GM19324 (cell line): Measurements from ENCODE around the gene KRT33A.
"Not testable (repeated sequence)": the region's sequence is repeated elsewhere in the genome, so short reads cannot be mapped to it uniquely, and the experiment has no call there.

Source experiments
- ATAC-seq: cut with Tn5 transposase; IDR thresholded peaks from one replicate; pipeline ENCODE4 v1.9.1; 2021; ENCODE audit warnings: mild to moderate bottlenecking, moderate library complexity; ENCODE audit not compliant: unreplicated experiment, low FRiP score

Gene KRT33A

GRCh38 chr17:41366070-41366469 is 15.4 kb upstream of the KRT33A start:
- no peak for ATAC-seq

DNA sequence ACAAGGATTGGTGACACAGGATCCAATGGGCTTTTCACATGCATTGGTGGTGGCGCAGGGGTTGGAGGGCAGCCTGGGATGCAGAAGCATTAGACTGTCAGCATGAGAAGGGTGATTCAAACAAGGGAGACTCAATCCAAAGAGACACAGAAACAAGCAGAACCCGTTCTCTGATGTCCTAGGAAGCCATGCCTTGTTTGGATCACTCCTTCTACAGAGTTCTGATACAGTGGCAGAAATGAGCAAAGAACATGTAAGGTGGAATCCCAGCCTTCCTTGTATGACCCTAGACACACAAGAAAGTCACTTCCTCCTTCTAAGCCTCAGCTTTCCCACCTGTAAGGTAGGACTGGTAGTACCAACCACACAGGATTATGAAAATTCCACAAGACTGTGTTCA is 13.3 kb upstream of the KRT33A start:
- no peak for ATAC-seq

- no peak for ATAC-seq
Observed at GRCh38 chr17:41360296-41360995, 9.8 kb upstream of the KRT33A start.

GRCh38 chr17:41354536-41354935 is 3.9 kb upstream of the KRT33A start:
- no peak for ATAC-seq

GRCh38 chr17:41352597-41353366 is 2.2 kb upstream of the KRT33A start:
- no peak for ATAC-seq

- no peak for ATAC-seq
Observed at GRCh38 chr17:41351177-41351576, 549 bp upstream of the KRT33A start.

GRCh38 chr17:41347869-41348760 is 2.5 kb downstream of the KRT33A start:
- no peak for ATAC-seq

DNA sequence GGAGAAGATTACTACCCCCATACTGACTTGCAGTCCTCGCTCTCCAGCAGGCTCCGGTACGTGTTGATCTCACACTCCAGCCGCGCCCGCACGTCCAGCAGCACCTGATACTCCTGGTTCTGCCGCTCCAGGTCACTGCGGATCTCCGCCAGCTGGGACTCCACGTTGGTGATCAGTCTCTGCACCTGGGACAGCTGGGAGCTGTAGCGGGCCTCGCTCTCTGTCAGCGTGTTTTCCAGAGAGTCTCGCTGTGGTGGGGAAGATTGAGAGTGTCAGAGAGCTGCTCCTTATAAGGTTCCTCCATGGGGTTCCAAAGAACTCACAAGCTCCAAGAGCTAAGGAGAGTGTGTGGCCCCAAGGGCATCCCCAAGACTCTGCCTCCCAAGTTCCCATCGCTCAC is 4.2 kb downstream of the KRT33A start:
- ATAC-seq, result not testable (repeated sequence)

- ATAC-seq, result no peak
Observed at GRCh38 chr17:41345992-41346391, 4.6 kb downstream of the KRT33A start.

DNA sequence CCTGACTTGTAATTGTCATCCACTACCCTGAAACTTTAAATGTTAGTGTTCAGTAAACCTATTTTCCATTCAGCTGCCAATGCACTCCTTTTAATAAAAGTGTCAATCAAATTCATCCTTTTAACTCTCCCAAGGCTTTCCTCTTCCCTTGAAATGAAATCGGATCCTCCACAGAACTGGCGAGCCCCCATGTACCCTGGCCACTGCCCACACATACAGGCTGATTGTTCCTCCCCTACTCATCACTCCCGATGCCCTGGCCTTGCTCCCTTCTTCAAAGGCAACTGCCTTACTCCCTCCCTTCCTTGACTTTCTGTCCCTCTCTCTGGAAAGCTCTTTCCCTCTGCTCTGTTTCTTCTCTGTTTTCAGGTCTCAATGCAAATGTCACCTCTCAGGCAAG is 7.6 kb downstream of the KRT33A start:
- ATAC-seq, result no peak

- no peak for ATAC-seq
Observed at GRCh38 chr17:41340934-41341861, 9.4 kb downstream of the KRT33A start.

GRCh38 chr17:41340494-41340893 is 10.1 kb downstream of the KRT33A start:
- ATAC-seq, result no peak

DNA sequence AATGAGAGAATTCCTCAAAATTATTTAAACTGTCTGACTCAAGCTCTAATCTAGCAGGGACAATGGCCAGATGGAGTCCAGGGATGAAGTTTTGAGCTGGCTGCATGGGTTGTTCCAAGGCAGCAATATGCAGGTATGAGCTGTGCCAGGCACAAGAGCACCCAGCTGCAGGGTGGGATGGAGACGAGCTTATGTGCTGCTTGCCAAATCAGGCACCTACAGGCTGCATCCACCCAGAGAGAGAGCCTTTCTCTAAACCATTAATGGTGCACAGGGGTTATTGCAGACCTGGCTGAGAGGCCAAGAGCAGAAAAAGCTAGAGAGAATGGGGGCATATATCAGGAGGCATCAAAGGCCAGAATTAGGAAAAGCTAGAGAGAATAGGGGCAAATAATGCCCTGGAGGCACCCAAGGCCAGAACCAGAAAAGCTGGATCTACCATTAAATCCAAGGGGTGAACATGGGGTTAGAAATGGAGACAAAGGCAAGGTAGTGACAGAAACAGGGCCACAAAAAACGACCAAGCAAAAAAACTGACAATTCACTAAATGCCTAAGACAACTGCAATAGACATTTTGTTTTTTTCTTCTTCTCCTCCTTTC is 11.0 kb downstream of the KRT33A start:
- no peak for ATAC-seq

- ATAC-seq, result no peak
Observed at GRCh38 chr17:41338961-41339485, 11.6 kb downstream of the KRT33A start.

DNA sequence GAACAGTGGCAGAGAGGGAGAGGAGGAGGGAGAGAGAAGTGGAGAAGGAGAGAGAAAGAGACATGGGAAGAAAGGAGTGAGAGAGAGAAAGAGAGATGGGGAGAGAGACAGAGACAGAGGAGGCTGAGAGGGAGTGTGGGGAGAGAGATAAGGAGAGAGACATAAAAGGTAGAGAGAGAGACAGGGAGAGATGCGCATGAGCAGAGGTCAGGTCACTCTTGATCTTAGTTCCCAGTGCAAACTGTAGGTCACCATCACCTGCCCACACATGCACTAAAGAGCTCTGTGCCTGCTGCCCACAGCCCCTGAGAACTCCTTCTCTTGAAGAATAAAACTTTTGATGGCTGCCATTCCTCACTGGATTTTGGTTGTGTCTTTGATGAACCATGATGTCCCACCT is 14.9 kb downstream of the KRT33A start:
- ATAC-seq, result no peak

GRCh38 chr17:41334385-41335305 is 16.0 kb downstream of the KRT33A start:
- ATAC-seq, result no peak

DNA sequence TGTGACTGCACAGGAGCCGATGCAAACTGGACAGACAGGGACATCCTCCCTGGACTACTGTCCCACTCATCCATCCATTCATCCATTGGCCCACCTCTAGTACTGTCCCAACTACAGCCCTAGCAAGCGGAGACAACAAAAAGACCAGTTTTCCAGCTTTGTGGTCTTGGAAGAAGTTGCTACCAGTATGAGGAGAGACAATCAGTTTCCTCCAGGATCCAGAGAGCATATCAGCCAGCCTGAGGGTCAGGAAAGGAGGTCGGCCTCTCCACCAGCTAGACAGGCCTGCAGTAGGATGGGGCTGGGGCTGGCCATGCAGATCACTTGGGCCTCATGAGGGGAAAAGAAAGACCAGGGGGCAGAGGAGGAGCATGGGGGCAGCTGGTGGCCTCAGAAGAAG is 16.8 kb downstream of the KRT33A start:
- no peak for ATAC-seq

DNA sequence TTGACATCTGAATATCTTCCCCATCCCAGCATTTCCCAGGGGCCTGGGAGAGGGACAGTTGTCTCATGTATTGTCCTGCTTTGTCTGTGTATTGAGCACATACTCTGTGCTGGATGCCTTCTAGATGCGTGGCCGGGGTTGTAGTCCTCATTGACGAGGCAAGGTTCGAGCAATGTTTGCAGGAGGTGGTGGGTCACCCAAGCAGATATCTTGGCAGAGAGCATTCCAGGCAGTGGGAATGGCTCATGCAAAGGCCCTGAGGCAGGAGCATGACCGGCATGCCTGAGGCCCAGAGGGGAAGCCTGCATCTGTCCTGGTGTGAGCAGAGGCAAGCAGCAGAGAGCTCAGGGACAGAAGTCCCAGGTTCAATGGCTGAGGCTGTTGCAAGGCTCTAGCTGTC is 17.5 kb downstream of the KRT33A start:
- ATAC-seq, result no peak
